HL-60 (cell line): ENCODE data around the gene PCCA.

Experiments
- CTCF ChIP-seq: IDR thresholded peaks from one replicate; pipeline ENCODE4 v1.5.1; 2011; ENCODE audit warnings: low read length, control low read depth, inconsistent platforms; ENCODE audit not compliant: insufficient read depth
- POLR2AphosphoS5 ChIP-seq: IDR thresholded peaks from 2 replicates; pipeline ENCODE4 v1.6.1; 2012; ENCODE audit warnings: low read depth
- REST ChIP-seq: IDR thresholded peaks from 2 replicates; pipeline ENCODE4 v1.6.1; 2012; ENCODE audit warnings: low read depth; ENCODE audit not compliant: insufficient replicate concordance

- TF ChIP-seq CTCF (no peak), POLR2AphosphoS5 (no peak), REST (no peak)
These were observed 21.4 kb downstream of the PCCA start for GRCh38 chr13:100110269-100110668.
